K562 (cell line): ENCODE results near the gene MVP. TPM values are rescaled to one million over a fixed set of nuclear protein-coding genes. Genes with fewer than 3 reads are reported as not detected.

Source experiments
- ARID1B ChIP-seq: fragments of 450-650 bp; IDR thresholded peaks from 2 replicates; pipeline ENCODE4 v1.6.1; 2016; ENCODE audit warnings: antibody characterized with exemption, mild to moderate bottlenecking, inconsistent platforms
- CBFA2T3 ChIP-seq: fragments of 450-650 bp; IDR thresholded peaks from 2 replicates; pipeline ENCODE4 v1.6.1; 2017
- CCNT2 ChIP-seq: IDR thresholded peaks from 2 replicates; pipeline ENCODE4 v1.6.1; 2011; ENCODE audit warnings: borderline replicate concordance, low read depth, mild to moderate bottlenecking, moderate library complexity, mixed read lengths, low read length; ENCODE audit not compliant: insufficient read length; ENCODE audit errors: extremely low read depth
- CGGBP1 ChIP-seq: fragments of 250-450 bp; sonication (Bioruptor Pico); IDR thresholded peaks from 2 replicates; pipeline ENCODE4 v1.9.0; 2021; ENCODE audit warnings: mild to moderate bottlenecking
- FOXP1 ChIP-seq: sonication (generic); formaldehyde crosslinking; IDR thresholded peaks from 2 replicates; pipeline ENCODE4 v1.8.0; 2022; ENCODE audit warnings: mild to moderate bottlenecking, missing genetic modification reagents
- MLX ChIP-seq, 2 experiments: fragments of 450-650 bp in 1 of 2; sonication (generic) in 1 of 2; formaldehyde crosslinking; conservative IDR thresholded peaks; 2 replicates each; pipeline versions ENCODE4 v1.4.0 to v1.8.1; 2020 to 2022; ENCODE audit warnings: mild to moderate bottlenecking in 1 of 2, missing genetic modification reagents in 1 of 2
- RBM22 ChIP-seq: fragments of 200-400 bp; formaldehyde crosslinking; IDR thresholded peaks from 2 replicates; pipeline ENCODE4 v1.6.1; 2018; ENCODE audit warnings: low read length, low read depth; ENCODE audit not compliant: poor library complexity, severe bottlenecking
- SAFB ChIP-seq: fragments of 200-400 bp; formaldehyde crosslinking; IDR thresholded peaks from 2 replicates; pipeline ENCODE4 v1.6.1; 2017; ENCODE audit warnings: low read depth, low read length, borderline replicate concordance
- SIN3B ChIP-seq: fragments of 450-650 bp; IDR thresholded peaks from 2 replicates; pipeline ENCODE4 v1.6.1; 2017; ENCODE audit warnings: low read depth, mild to moderate bottlenecking, moderate library complexity
- SMAD2 ChIP-seq: fragments of 150-350 bp; IDR thresholded peaks from 2 replicates; pipeline ENCODE4 v1.6.1; 2014; ENCODE audit warnings: low read depth, mild to moderate bottlenecking, low read length
- SRF ChIP-seq, 2 experiments: fragments of 250-450, 450-650 bp in 1 of 2; sonication (Bioruptor Pico) in 1 of 2; sonication (generic) in 1 of 2; formaldehyde crosslinking; IDR thresholded peaks; 2 replicates each; pipeline versions ENCODE4 v1.5.0 to v1.5.1; 2020 to 2022; ENCODE audit warnings: mild to moderate bottlenecking in 1 of 2, missing genetic modification reagents in 1 of 2
- TARDBP ChIP-seq: fragments of 450-650 bp; IDR thresholded peaks from 2 replicates; pipeline ENCODE4 v1.6.1; 2016
- ZFP30 ChIP-seq: fragments of 250-450 bp; sonication (Bioruptor Pico); IDR thresholded peaks from 2 replicates; pipeline ENCODE4 v1.8.0; 2022; ENCODE audit warnings: moderate library complexity, mild to moderate bottlenecking, inconsistent platforms, borderline replicate concordance
- ZNF24 ChIP-seq: fragments of 450-650 bp; IDR thresholded peaks from 2 replicates; pipeline ENCODE4 v1.6.1; 2016
- polyA plus RNA-seq, 8 experiments: library from polyadenylated mRNA; depleted of rRNA in 4 of 8; stranded (reverse) in 5 of 8; unstranded in 3 of 8; fragments of >200 nt; fragmentation: Nextera tagmentation in 2 of 8; fragmentation: Illumina TruSeq in 1 of 8; extraction: Ambion mirVana in 2 of 8; extraction: Trizol in 1 of 8; gene quantifications; 2 replicates each; pipeline versions ENCODE4 v1.2.1 to v1.2.3, GENCODE V29; 2011 to 2014; ENCODE audit warnings: inconsistent platforms in 1 of 8, missing spikeins in 1 of 8
- total RNA-seq, 7 experiments: library from RNA; depleted of rRNA in 6 of 7; stranded (reverse); fragments of >200 nt in 6 of 7; fragmentation: Illumina TruSeq in 2 of 7; extraction: Trizol in 2 of 7; gene quantifications; 2 replicates each; pipeline versions ENCODE4 v1.2.1 to v1.2.3, GENCODE V29; 2011 to 2021; ENCODE audit warnings: low replicate concordance in 1 of 7
- TF ChIP-seq, protein P1 (sequence below), 2 experiments: fragments of 450-650 bp; IDR thresholded peaks; 2 replicates each; pipeline ENCODE4 v1.6.1; 2018; ENCODE audit warnings: mild to moderate bottlenecking in 2 of 2, low read depth in 1 of 2; ENCODE audit not compliant: partially characterized antibody in 2 of 2
- TF ChIP-seq, protein P2 (sequence below): fragments of 450-650 bp; IDR thresholded peaks from 2 replicates; pipeline ENCODE4 v1.6.1; 2014; ENCODE audit warnings: low read depth, mild to moderate bottlenecking, moderate library complexity, borderline replicate concordance
- TF ChIP-seq, protein P3 (sequence below): sonication (generic); formaldehyde crosslinking; IDR thresholded peaks from 2 replicates; pipeline ENCODE4 v1.8.0; 2022; ENCODE audit warnings: mild to moderate bottlenecking, low read depth, missing genetic modification reagents

Gene MVP
- total and polyA plus RNA-seq, 9 of the 15 experiments (the other 6 are each of a cell fraction or from before 2014, with no cell fraction given) = 0.39 to 1.9 (median 0.76) TPM; not detected in 2

DNA sequence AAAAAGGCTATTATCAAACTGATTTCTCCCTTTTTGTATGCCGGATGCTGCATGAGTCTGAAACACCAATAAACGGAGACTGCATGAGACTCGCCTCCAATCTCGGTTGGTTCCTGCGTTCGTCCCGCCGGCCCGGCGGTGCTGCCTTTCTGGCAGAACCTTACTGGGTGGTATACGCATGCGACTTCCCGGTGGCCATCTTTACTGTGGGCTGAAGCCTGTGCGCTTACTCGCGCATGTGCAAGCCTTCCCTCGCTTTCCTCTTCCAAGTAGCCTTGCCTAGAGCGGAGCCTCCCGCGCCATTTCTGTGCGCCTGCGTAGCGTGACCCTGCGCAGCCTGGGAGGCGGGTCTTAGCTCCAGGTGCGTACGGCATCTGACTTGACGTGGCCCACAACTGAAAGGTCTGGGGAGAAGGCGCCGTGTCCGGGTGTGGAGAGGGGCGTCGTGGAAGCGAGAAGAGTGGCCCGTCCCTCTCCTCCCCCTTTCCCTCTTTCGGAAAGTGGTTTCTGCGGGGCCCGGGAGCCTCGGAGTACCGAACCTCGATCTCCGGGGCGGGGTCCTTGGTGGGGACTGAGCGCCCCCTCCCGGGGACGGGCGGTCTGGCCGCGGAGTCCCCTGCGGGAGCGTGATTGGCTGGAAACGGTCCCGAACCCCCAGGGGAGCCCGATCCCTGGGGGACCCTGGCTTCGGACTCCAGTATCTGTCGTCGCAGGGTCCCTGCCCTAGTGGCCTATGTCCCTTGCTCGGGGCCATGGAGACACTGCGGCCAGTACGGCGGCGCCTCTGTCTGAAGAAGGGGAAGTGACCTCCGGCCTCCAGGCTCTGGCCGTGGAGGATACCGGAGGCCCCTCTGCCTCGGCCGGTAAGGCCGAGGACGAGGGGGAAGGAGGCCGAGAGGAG lies 4.2 kb upstream of the MVP start, which contains the start of gene PAGR1 (continued):
- TF ChIP-seq, protein P1, sequence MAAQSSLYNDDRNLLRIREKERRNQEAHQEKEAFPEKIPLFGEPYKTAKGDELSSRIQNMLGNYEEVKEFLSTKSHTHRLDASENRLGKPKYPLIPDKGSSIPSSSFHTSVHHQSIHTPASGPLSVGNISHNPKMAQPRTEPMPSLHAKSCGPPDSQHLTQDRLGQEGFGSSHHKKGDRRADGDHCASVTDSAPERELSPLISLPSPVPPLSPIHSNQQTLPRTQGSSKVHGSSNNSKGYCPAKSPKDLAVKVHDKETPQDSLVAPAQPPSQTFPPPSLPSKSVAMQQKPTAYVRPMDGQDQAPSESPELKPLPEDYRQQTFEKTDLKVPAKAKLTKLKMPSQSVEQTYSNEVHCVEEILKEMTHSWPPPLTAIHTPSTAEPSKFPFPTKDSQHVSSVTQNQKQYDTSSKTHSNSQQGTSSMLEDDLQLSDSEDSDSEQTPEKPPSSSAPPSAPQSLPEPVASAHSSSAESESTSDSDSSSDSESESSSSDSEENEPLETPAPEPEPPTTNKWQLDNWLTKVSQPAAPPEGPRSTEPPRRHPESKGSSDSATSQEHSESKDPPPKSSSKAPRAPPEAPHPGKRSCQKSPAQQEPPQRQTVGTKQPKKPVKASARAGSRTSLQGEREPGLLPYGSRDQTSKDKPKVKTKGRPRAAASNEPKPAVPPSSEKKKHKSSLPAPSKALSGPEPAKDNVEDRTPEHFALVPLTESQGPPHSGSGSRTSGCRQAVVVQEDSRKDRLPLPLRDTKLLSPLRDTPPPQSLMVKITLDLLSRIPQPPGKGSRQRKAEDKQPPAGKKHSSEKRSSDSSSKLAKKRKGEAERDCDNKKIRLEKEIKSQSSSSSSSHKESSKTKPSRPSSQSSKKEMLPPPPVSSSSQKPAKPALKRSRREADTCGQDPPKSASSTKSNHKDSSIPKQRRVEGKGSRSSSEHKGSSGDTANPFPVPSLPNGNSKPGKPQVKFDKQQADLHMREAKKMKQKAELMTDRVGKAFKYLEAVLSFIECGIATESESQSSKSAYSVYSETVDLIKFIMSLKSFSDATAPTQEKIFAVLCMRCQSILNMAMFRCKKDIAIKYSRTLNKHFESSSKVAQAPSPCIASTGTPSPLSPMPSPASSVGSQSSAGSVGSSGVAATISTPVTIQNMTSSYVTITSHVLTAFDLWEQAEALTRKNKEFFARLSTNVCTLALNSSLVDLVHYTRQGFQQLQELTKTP (IDR thresholded peaks at IDR 0.05; ENCODE audit: low read depth in 1 of 2, partially characterized antibody in 2 of 2) = peak in 1 of 2 experiments; percentile 15
- TF ChIP-seq, protein P2, sequence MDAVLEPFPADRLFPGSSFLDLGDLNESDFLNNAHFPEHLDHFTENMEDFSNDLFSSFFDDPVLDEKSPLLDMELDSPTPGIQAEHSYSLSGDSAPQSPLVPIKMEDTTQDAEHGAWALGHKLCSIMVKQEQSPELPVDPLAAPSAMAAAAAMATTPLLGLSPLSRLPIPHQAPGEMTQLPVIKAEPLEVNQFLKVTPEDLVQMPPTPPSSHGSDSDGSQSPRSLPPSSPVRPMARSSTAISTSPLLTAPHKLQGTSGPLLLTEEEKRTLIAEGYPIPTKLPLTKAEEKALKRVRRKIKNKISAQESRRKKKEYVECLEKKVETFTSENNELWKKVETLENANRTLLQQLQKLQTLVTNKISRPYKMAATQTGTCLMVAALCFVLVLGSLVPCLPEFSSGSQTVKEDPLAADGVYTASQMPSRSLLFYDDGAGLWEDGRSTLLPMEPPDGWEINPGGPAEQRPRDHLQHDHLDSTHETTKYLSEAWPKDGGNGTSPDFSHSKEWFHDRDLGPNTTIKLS = peak; percentile 90
- TF ChIP-seq SIN3B (peak; percentile 67), ARID1B (peak; percentile 62), CBFA2T3 (no peak), ZFP30 (CRISPR knock-in tag) (no peak), RBM22 (peak; percentile 43), MLX (CRISPR knock-in tag; conservative IDR thresholded peaks at IDR 0.05) (no peak), CGGBP1 (CRISPR knock-in tag) (0 out of 2 replicates have a peak, but pooled peaks have one; percentile 42), ZNF24 (0 out of 2 replicates have a peak, but pooled peaks have one; percentile 50), FOXP1 (CRISPR knock-in tag) (0 out of 2 replicates have a peak, but pooled peaks have one; percentile 73), SAFB (no peak), SMAD2 (no peak), SRF (CRISPR knock-in tag; IDR thresholded peaks at IDR 0.05) (peak in 1 of 2 experiments; percentile 71; a peak in 2 of 4 replicates), TARDBP (0 out of 2 replicates have a peak, but pooled peaks have one; percentile 74), CCNT2 (no peak)
- TF ChIP-seq, protein P3, sequence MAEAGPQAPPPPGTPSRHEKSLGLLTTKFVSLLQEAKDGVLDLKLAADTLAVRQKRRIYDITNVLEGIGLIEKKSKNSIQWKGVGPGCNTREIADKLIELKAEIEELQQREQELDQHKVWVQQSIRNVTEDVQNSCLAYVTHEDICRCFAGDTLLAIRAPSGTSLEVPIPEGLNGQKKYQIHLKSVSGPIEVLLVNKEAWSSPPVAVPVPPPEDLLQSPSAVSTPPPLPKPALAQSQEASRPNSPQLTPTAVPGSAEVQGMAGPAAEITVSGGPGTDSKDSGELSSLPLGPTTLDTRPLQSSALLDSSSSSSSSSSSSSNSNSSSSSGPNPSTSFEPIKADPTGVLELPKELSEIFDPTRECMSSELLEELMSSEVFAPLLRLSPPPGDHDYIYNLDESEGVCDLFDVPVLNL = peak; percentile 80; the same call in 1 of the 2 replicates
